ENCODE data around the gene CYB5R3. TPM values are rescaled to one million over a fixed set of nuclear protein-coding genes. Genes with fewer than 3 reads are reported as not detected.

Gene CYB5R3
- total and polyA plus RNA-seq, 10 donors: 37.3 to 134 (median 78.1) TPM

- Histone ChIP-seq H3K4me3 (no peak overlapping the region), H3K4me1 (peaks cover 0 to 44% (median 22%) of the 10 kb centered on the region in 6 donors), H3K27ac (peak overlapping the region in 2 of 8 donors; percentile 66 to 72), H3K36me3 (peaks cover 0 to 72% (median 60%) of the 10 kb centered on the region in 6 donors), H3K9me3 (no peaks in the 10 kb centered on the region), H3K27me3 (replicated peaks in 1 of 7) (no peaks in the 10 kb centered on the region)
- no peak for DNase-seq
- no peak for TF ChIP-seq POLR2AphosphoS5 (IDR thresholded peaks at IDR 0.05)
- no peak for TF ChIP-seq POLR2A (IDR thresholded peaks at IDR 0.05)
- no peak for TF ChIP-seq CTCF (IDR thresholded peaks at IDR 0.05 in 8 of 11, conservative IDR thresholded peaks at IDR 0.05 in 3 of 11)
- intact Hi-C loops (cut with DNase I; ENCODE audit: low total_unique reads): no loop called here
- 84 to 96% (median 94%) methylated on average over 18 to 20 of the region's 20 CpGs for WGBS, 5 donors
These were observed 27.0 kb downstream of the CYB5R3 start for GRCh38 chr22:42622061-42622710.

GRCh38 chr22:42621505-42622002 is 27.6 kb downstream of the CYB5R3 start:
- H3K27ac ChIP-seq: peak overlapping the region in 2 of 8 donors; percentile 28 to 45
- H3K4me3 ChIP-seq: no peak overlapping the region
- peak; percentile 90 for DNase-seq
- 53 to 63% (median 58%) methylated on average over 10 to 11 of the region's 11 CpGs for WGBS, 5 donors
- TF ChIP-seq POLR2A (IDR thresholded peaks at IDR 0.05) (no peak), POLR2AphosphoS5 (IDR thresholded peaks at IDR 0.05) (peak; percentile 36 to 72 (median 66)), CTCF (IDR thresholded peaks at IDR 0.05 in 8 of 11, conservative IDR thresholded peaks at IDR 0.05 in 3 of 11) (peak; percentile 78 to 95 (median 90))
- H3K36me3 ChIP-seq: peaks cover 0 to 65% (median 53%) of the 10 kb centered on the region in 6 donors
- H3K27me3 ChIP-seq (replicated peaks in 1 of 7): no peaks in the 10 kb centered on the region
- intact Hi-C loops (cut with DNase I; ENCODE audit: low total_unique reads): no loop called here
- peaks cover 0 to 49% (median 25%) of the 10 kb centered on the region in 6 donors for H3K4me1 ChIP-seq
- no peaks in the 10 kb centered on the region for H3K9me3 ChIP-seq

- no peaks in the 10 kb centered on the region for H3K27me3 ChIP-seq (replicated peaks in 1 of 7)
- intact Hi-C loops (cut with DNase I; ENCODE audit: low total_unique reads): no loop called here
- DNase-seq: no peak
- H3K27ac ChIP-seq: peak overlapping the region in 1 of 8 donors; percentile 30
- no peak for TF ChIP-seq POLR2A (IDR thresholded peaks at IDR 0.05)
- TF ChIP-seq POLR2AphosphoS5 (IDR thresholded peaks at IDR 0.05): no peak
- no peak for TF ChIP-seq CTCF (IDR thresholded peaks at IDR 0.05 in 8 of 11, conservative IDR thresholded peaks at IDR 0.05 in 3 of 11)
- H3K4me3 ChIP-seq: no peak overlapping the region
- peaks cover 0 to 51% (median 39%) of the 10 kb centered on the region in 6 donors for H3K36me3 ChIP-seq
- peaks cover 0 to 63% (median 37%) of the 10 kb centered on the region in 6 donors for H3K4me1 ChIP-seq
- no peaks in the 10 kb centered on the region for H3K9me3 ChIP-seq
- 83 to 98% (median 90%) methylated on average over 1 to 4 of the region's 4 CpGs for WGBS, 5 donors
These were observed 29.1 kb downstream of the CYB5R3 start for GRCh38 chr22:42620084-42620483.
